HUES48 (cell line): ENCODE results near the gene ZNF329.

ENCODE experiments used
- H3K27ac ChIP-seq: one replicate; pipeline ENCODE4 v1.7.0; 2013; ENCODE audit warnings: low read depth, low read length, inconsistent platforms
- H3K27me3 ChIP-seq: 2 replicates; pipeline ENCODE4 v1.6.1; 2013; ENCODE audit warnings: mild to moderate bottlenecking, low read length; ENCODE audit not compliant: control insufficient read depth, insufficient read depth
- H3K36me3 ChIP-seq: 2 replicates; pipeline ENCODE4 v1.6.1; 2013; ENCODE audit warnings: low read length; ENCODE audit not compliant: control insufficient read depth, insufficient read depth
- H3K4me1 ChIP-seq: 2 replicates; pipeline ENCODE4 v1.6.1; 2013; ENCODE audit warnings: mild to moderate bottlenecking, low read length; ENCODE audit not compliant: control insufficient read depth, insufficient read depth
- H3K4me3 ChIP-seq: 2 replicates; pipeline ENCODE4 v1.5.1; 2013; ENCODE audit warnings: mild to moderate bottlenecking, low read depth, low read length
- H3K9ac ChIP-seq: 2 replicates; pipeline ENCODE4 v1.6.1; 2013; ENCODE audit warnings: mild to moderate bottlenecking, low read depth, low read length, moderate library complexity
- H3K9me3 ChIP-seq: 2 replicates; pipeline ENCODE4 v1.6.1; 2013; ENCODE audit warnings: low read length; ENCODE audit not compliant: control insufficient read depth, insufficient read depth

Gene ZNF329

GRCh38 chr19:58089846-58090245 lies 60.7 kb downstream of the ZNF329 start:
- H3K9me3 ChIP-seq: peaks cover 6% of the 10 kb centered on the region
- H3K36me3 ChIP-seq: peaks cover 25% of the 10 kb centered on the region
- no peak overlapping the region for H3K4me3 ChIP-seq
- H3K27me3 ChIP-seq: no peaks in the 10 kb centered on the region
- no peaks in the 10 kb centered on the region for H3K4me1 ChIP-seq
- H3K9ac ChIP-seq: no peak overlapping the region
- no peak overlapping the region for H3K27ac ChIP-seq

- peaks cover 6% of the 10 kb centered on the region; the same call in 1 of the 2 replicates for H3K9me3 ChIP-seq
- H3K36me3 ChIP-seq: peaks cover 31% of the 10 kb centered on the region
- no peak overlapping the region for H3K9ac ChIP-seq
- H3K27me3 ChIP-seq: no peaks in the 10 kb centered on the region
- no peaks in the 10 kb centered on the region for H3K4me1 ChIP-seq
- no peak overlapping the region for H3K27ac ChIP-seq
- no peak overlapping the region for H3K4me3 ChIP-seq
Measured at GRCh38 chr19:58088521-58089052, 62.0 kb downstream of the ZNF329 start.

GRCh38 chr19:58086825-58087710 lies 63.5 kb downstream of the ZNF329 start:
- peaks cover 12% of the 10 kb centered on the region; the same call in 1 of the 2 replicates for H3K9me3 ChIP-seq
- H3K27me3 ChIP-seq: no peaks in the 10 kb centered on the region
- H3K9ac ChIP-seq: no peak overlapping the region
- H3K36me3 ChIP-seq: peaks cover 31% of the 10 kb centered on the region; the same call in 1 of the 2 replicates
- H3K4me3 ChIP-seq: no peak overlapping the region
- H3K4me1 ChIP-seq: no peaks in the 10 kb centered on the region
- H3K27ac ChIP-seq: no peak overlapping the region

GRCh38 chr19:58085348-58085875 lies 65.2 kb downstream of the ZNF329 start:
- Histone ChIP-seq H3K9me3 (peaks cover 16% of the 10 kb centered on the region; the same call in 1 of the 2 replicates), H3K36me3 (peaks cover 31% of the 10 kb centered on the region; the same call in 1 of the 2 replicates)

GRCh38 chr19:58084596-58085347 lies 65.8 kb downstream of the ZNF329 start:
- Histone ChIP-seq H3K27me3 (no peaks in the 10 kb centered on the region), H3K36me3 (peaks cover 31% of the 10 kb centered on the region; the same call in 1 of the 2 replicates), H3K4me3 (no peak overlapping the region), H3K27ac (no peak overlapping the region), H3K4me1 (no peaks in the 10 kb centered on the region), H3K9me3 (peaks cover 22% of the 10 kb centered on the region), H3K9ac (no peak overlapping the region)

More at GRCh38 chr19:58085348-58085875, 65.2 kb downstream of the ZNF329 start:
- Histone ChIP-seq H3K4me3 (no peak overlapping the region), H3K27ac (no peak overlapping the region), H3K27me3 (no peaks in the 10 kb centered on the region), H3K4me1 (no peaks in the 10 kb centered on the region), H3K9ac (no peak overlapping the region)

GRCh38 chr19:58083021-58083420 lies 67.6 kb downstream of the ZNF329 start:
- Histone ChIP-seq H3K9me3 (peaks cover 24% of the 10 kb centered on the region), H3K27me3 (no peaks in the 10 kb centered on the region), H3K27ac (no peak overlapping the region), H3K36me3 (peaks cover 26% of the 10 kb centered on the region; the same call in 1 of the 2 replicates), H3K9ac (no peak overlapping the region), H3K4me1 (no peaks in the 10 kb centered on the region), H3K4me3 (no peak overlapping the region)

GRCh38 chr19:58079792-58080191 lies 70.8 kb downstream of the ZNF329 start:
- Histone ChIP-seq H3K36me3 (peaks cover 6% of the 10 kb centered on the region; the same call in 1 of the 2 replicates), H3K27ac (no peak overlapping the region), H3K9ac (no peak overlapping the region), H3K4me3 (no peak overlapping the region), H3K4me1 (no peaks in the 10 kb centered on the region), H3K9me3 (peaks cover 37% of the 10 kb centered on the region), H3K27me3 (no peaks in the 10 kb centered on the region)
